NB4 (cell line): ENCODE results near the gene SERINC3.

ENCODE experiments used
- DNase-seq: peaks from one replicate; pipeline ENCODE4 v3.0.0; 2010; ENCODE audit warnings: low read depth
- H3K4me3 ChIP-seq: one replicate; pipeline ENCODE4 v1.5.1; 2011; ENCODE audit warnings: mild to moderate bottlenecking, low read depth, low read length, moderate library complexity
- CTCF ChIP-seq: IDR thresholded peaks from one replicate; pipeline ENCODE4 v1.5.1; 2012; ENCODE audit warnings: low read depth, low read length
- MAX ChIP-seq: IDR thresholded peaks from 2 replicates; pipeline ENCODE4 v1.6.1; 2011; ENCODE audit warnings: low read depth, low read length
- MYC ChIP-seq: IDR thresholded peaks from 2 replicates; pipeline ENCODE4 v1.6.1; 2011; ENCODE audit warnings: low read depth, low read length
- POLR2A ChIP-seq: IDR thresholded peaks from 2 replicates; pipeline ENCODE4 v1.6.1; 2011; ENCODE audit warnings: mild to moderate bottlenecking; ENCODE audit not compliant: insufficient read length; ENCODE audit errors: extremely low read depth

Gene SERINC3

GRCh38 chr20:44485078-44485829 is 36.6 kb downstream of the SERINC3 start:
- no peak overlapping the region for H3K4me3 ChIP-seq
- DNase-seq = no peak
- TF ChIP-seq MYC = no peak
- TF ChIP-seq POLR2A = no peak

GRCh38 chr20:44483112-44483511 is 38.8 kb downstream of the SERINC3 start:
- no peak for DNase-seq
- H3K4me3 ChIP-seq = no peak overlapping the region
- TF ChIP-seq MAX = no peak
- TF ChIP-seq CTCF = no peak
- TF ChIP-seq MYC = no peak

GRCh38 chr20:44481719-44482416 is 40.0 kb downstream of the SERINC3 start:
- TF ChIP-seq POLR2A (no peak), CTCF (no peak), MYC (no peak), MAX (no peak)
- H3K4me3 ChIP-seq = no peak overlapping the region
- DNase-seq = no peak

- no peak overlapping the region for H3K4me3 ChIP-seq
- TF ChIP-seq CTCF = no peak
- TF ChIP-seq POLR2A = no peak
- no peak for TF ChIP-seq MYC
- no peak for TF ChIP-seq MAX
- DNase-seq = no peak
Measured at GRCh38 chr20:44480097-44480496, 41.8 kb downstream of the SERINC3 start.

GRCh38 chr20:44479643-44480042 is 42.2 kb downstream of the SERINC3 start:
- no peak for DNase-seq
- no peak for TF ChIP-seq MAX
- TF ChIP-seq MYC = no peak
- TF ChIP-seq CTCF = no peak
- H3K4me3 ChIP-seq = no peak overlapping the region

- H3K4me3 ChIP-seq = no peak overlapping the region
- TF ChIP-seq MYC = no peak
- no peak for TF ChIP-seq POLR2A
- no peak for TF ChIP-seq MAX
- no peak for TF ChIP-seq CTCF
- DNase-seq = no peak
Measured at GRCh38 chr20:44478206-44478605, 43.7 kb downstream of the SERINC3 start.
